Upper lobe of left lung (tissue), 6 donors: ENCODE data around the gene SRSF10. TPM values are rescaled to one million over a fixed set of nuclear protein-coding genes. Genes with fewer than 3 reads are reported as not detected.

Experiments
- ATAC-seq, 2 donors: fragments of 200-7000 bp; cut with Tn5 transposase; one replicate each; pipeline ENCODE4 v1.9.1; 2022; ENCODE audit warnings: mild to moderate bottlenecking in 2 of 2, moderate library complexity in 2 of 2; ENCODE audit not compliant: low FRiP score in 2 of 2
- DNase-seq, 2 donors: peaks; one replicate each; pipeline ENCODE4 v3.0.0-alpha.2; 2019 to 2020
- H3K27ac ChIP-seq, 4 donors: fragments of 200-600 bp; sonication (generic); one replicate each; pipeline ENCODE4 v1.5.1; 2016 to 2019
- H3K27me3 ChIP-seq, 4 donors: fragments of 200-600 bp; sonication (generic); one replicate each; pipeline ENCODE4 v1.5.1; 2017 to 2019
- H3K36me3 ChIP-seq, 4 donors: fragments of 200-600 bp; sonication (generic); one replicate each; pipeline ENCODE4 v1.5.1; 2016 to 2019
- H3K4me1 ChIP-seq, 4 donors: fragments of 200-600 bp; sonication (generic); one replicate each; pipeline ENCODE4 v1.5.1; 2018 to 2019
- H3K4me3 ChIP-seq, 4 donors: fragments of 200-600 bp; sonication (generic); one replicate each; pipeline ENCODE4 v1.5.1; 2017 to 2019; ENCODE audit warnings: mild to moderate bottlenecking in 2 of 4, moderate library complexity in 1 of 4
- H3K9me3 ChIP-seq, 4 donors: fragments of 200-600 bp; sonication (generic); one replicate each; pipeline ENCODE4 v1.5.1; 2018 to 2019
- EP300 ChIP-seq, 4 donors: sonication (generic); formaldehyde crosslinking; IDR thresholded peaks; one replicate each; pipeline ENCODE4 v1.5.1; 2017; ENCODE audit warnings: antibody characterized with exemption in 4 of 4, control low read depth in 2 of 4
- POLR2A ChIP-seq, 4 donors: fragments of 450-650 bp; IDR thresholded peaks; one replicate each; pipeline ENCODE4 v1.5.1; 2016 to 2017; ENCODE audit warnings: antibody characterized with exemption in 4 of 4, mild to moderate bottlenecking in 2 of 4
- POLR2AphosphoS5 ChIP-seq, 2 donors: sonication (generic); formaldehyde crosslinking; IDR thresholded peaks; one replicate each; pipeline ENCODE4 v1.5.1; 2017; ENCODE audit warnings: antibody characterized with exemption in 2 of 2
- WGBS, 2 donors: methylation state at CpG; one replicate each; pipeline ENCODE4 v1.1.5; 2017 to 2018; 5-methylcytosine and 5-hydroxymethylcytosine counted together
- total RNA-seq, 6 donors: library from RNA; depleted of rRNA in 4 of 6; stranded (reverse); fragments of >200 nt in 4 of 6; gene quantifications; one replicate each; pipeline versions ENCODE4 v1.1.0 to v1.2.1, GENCODE V29; 2016 to 2021
- TF ChIP-seq, protein P1 (sequence below), 6 experiments: fragments of 450-650 bp in 4 of 6; fragments of 200-600 bp in 2 of 6; sonication (generic) in 2 of 6; IDR thresholded peaks; one replicate each; pipeline ENCODE4 v1.5.1; 2016 to 2019; ENCODE audit warnings: antibody characterized with exemption in 6 of 6
- donor health status: DM: no; HTN: no; CAD: no; lungs with moderate emphysema.
- donor health status: DM: no; HTN: yes; CAD: no; lungs with severe emphysema.

SRSF10 gene
- total RNA-seq, 6 donors from 2014 or later = 66.3 to 187 (median 88.7) TPM

- peak in 1 of 2 donors; percentile 67 for DNase-seq
- Histone ChIP-seq H3K4me1 (peaks cover 6 to 12% (median 11%) of the 10 kb centered on the region in 4 donors), H3K27ac (no peak overlapping the region), H3K36me3 (no peaks in the 10 kb centered on the region), H3K4me3 (no peak overlapping the region), H3K9me3 (no peaks in the 10 kb centered on the region), H3K27me3 (no peaks in the 10 kb centered on the region)
- no peak for ATAC-seq
- 95% methylated on average over 10 to 11 of the region's 11 CpGs for WGBS, 2 donors
- TF ChIP-seq, protein P1, sequence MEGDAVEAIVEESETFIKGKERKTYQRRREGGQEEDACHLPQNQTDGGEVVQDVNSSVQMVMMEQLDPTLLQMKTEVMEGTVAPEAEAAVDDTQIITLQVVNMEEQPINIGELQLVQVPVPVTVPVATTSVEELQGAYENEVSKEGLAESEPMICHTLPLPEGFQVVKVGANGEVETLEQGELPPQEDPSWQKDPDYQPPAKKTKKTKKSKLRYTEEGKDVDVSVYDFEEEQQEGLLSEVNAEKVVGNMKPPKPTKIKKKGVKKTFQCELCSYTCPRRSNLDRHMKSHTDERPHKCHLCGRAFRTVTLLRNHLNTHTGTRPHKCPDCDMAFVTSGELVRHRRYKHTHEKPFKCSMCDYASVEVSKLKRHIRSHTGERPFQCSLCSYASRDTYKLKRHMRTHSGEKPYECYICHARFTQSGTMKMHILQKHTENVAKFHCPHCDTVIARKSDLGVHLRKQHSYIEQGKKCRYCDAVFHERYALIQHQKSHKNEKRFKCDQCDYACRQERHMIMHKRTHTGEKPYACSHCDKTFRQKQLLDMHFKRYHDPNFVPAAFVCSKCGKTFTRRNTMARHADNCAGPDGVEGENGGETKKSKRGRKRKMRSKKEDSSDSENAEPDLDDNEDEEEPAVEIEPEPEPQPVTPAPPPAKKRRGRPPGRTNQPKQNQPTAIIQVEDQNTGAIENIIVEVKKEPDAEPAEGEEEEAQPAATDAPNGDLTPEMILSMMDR (IDR thresholded peaks at IDR 0.05) = no peak
- TF ChIP-seq EP300 (IDR thresholded peaks at IDR 0.05) (no peak), POLR2A (IDR thresholded peaks at IDR 0.05) (no peak), POLR2AphosphoS5 (IDR thresholded peaks at IDR 0.05) (no peak)
Measured at GRCh38 chr1:23924601-23925000, 55.5 kb downstream of the SRSF10 start.

- peaks cover 7 to 15% (median 12%) of the 10 kb centered on the region in 4 donors for H3K4me1 ChIP-seq
- H3K36me3 ChIP-seq = no peaks in the 10 kb centered on the region
- TF ChIP-seq, protein P1 (IDR thresholded peaks at IDR 0.05) = no peak
- TF ChIP-seq POLR2AphosphoS5 (IDR thresholded peaks at IDR 0.05) = no peak
- TF ChIP-seq EP300 (IDR thresholded peaks at IDR 0.05) = no peak
- TF ChIP-seq POLR2A (IDR thresholded peaks at IDR 0.05) = no peak
- ATAC-seq (peak in 1 of 2 donors; percentile 29), DNase-seq (no peak)
- no peaks in the 10 kb centered on the region for H3K27me3 ChIP-seq
- no peaks in the 10 kb centered on the region for H3K9me3 ChIP-seq
- H3K27ac ChIP-seq = no peak overlapping the region
- no peak overlapping the region for H3K4me3 ChIP-seq
- 49 to 51% methylated on average over 8 of the region's 8 CpGs for WGBS, 2 donors
Measured at GRCh38 chr1:23923592-23924499, 56.3 kb downstream of the SRSF10 start.

GRCh38 chr1:23922321-23922943, 57.7 kb downstream of the SRSF10 start:
- WGBS, 2 donors = 94% methylated on average over 8 of the region's 8 CpGs
- ATAC-seq (no peak), DNase-seq (no peak)

DNA sequence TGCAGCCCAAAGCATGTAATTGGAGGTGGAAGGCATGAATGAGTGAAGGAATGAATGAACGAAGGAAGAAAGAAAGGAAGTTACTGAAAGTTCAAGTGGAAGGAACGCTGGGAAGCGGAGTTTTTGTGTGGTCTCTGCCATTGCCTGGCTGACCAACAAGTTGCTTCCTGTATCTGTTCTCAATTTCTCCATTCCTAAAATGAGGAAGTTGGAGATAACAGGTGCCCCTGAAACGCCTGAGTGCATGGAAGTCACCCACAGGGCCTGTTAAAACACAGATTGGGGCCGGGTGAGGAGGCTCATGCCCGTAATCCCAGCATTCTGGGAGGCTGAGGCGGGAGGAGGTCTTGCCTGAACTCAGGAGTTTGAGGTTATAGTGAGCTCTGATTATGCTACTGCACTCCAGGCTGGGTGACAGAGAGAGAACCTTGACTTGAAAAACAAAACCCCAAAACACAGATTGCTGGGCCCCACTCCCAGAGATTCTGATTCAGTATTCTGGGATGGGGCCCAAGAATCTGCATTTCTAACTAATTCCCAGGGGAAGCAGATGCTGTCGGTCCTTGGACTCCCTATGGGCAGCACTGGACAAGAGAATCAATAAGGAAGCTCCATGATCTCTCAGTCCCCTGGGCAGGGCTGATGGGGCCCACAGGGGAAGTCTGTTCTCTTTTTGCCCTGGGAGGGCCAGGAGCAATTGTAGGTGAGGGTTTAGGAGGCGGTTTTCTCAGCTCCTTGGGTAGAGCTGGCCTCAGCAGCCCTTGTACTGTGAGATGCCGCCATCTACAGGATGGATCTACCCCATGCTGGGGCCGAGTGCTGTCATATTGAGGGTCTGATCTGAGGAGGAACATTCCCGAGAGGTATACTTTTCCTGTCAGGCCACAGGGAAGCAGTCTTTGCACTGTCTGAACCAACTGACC, 63.7 kb downstream of the SRSF10 start:
- H3K36me3 ChIP-seq = no peaks in the 10 kb centered on the region
- no peak overlapping the region for H3K4me3 ChIP-seq
- H3K27ac ChIP-seq = peak overlapping the region in 1 of 4 donors; percentile 23
- TF ChIP-seq POLR2A (IDR thresholded peaks at IDR 0.05) (no peak), POLR2AphosphoS5 (IDR thresholded peaks at IDR 0.05) (no peak), EP300 (IDR thresholded peaks at IDR 0.05) (no peak)
- TF ChIP-seq, protein P1 (IDR thresholded peaks at IDR 0.05) = peak; percentile 39 to 78 (median 56)
- WGBS, 2 donors = 43 to 53% methylated on average over 10 to 12 of the region's 12 CpGs
- H3K9me3 ChIP-seq = no peaks in the 10 kb centered on the region
- ATAC-seq (peak; percentile 92 to 93), DNase-seq (peak in 1 of 2 donors; percentile 86)
- H3K4me1 ChIP-seq = peaks cover 10 to 24% (median 16%) of the 10 kb centered on the region in 4 donors
- H3K27me3 ChIP-seq = no peaks in the 10 kb centered on the region

More at GRCh38 chr1:23922321-23922943, 57.7 kb downstream of the SRSF10 start:
- no peaks in the 10 kb centered on the region for H3K27me3 ChIP-seq
- H3K27ac ChIP-seq = no peak overlapping the region
- TF ChIP-seq EP300 (IDR thresholded peaks at IDR 0.05) (no peak), POLR2AphosphoS5 (IDR thresholded peaks at IDR 0.05) (no peak)
- no peaks in the 10 kb centered on the region for H3K9me3 ChIP-seq
- no peaks in the 10 kb centered on the region for H3K36me3 ChIP-seq
- peaks cover 7 to 15% (median 12%) of the 10 kb centered on the region in 4 donors for H3K4me1 ChIP-seq
- no peak overlapping the region for H3K4me3 ChIP-seq
